Neural cell (in vitro differentiated cells): ENCODE data around the gene GRK1. TPM values are rescaled to one million over a fixed set of nuclear protein-coding genes. Genes with fewer than 3 reads are reported as not detected.

ENCODE experiments used
- H2AFZ ChIP-seq: fragments of 200-600, 300-800 bp; sonication (generic), shearing (Covaris generic); 2 replicates; pipeline ENCODE4 v1.6.0; 2014; ENCODE audit warnings: low read depth, mild to moderate bottlenecking, antibody characterized with exemption, low read length, moderate library complexity
- H3F3A ChIP-seq: fragments of 200-600 bp; shearing (Covaris generic); 2 replicates; pipeline ENCODE4 v1.6.1; 2016; ENCODE audit warnings: mild to moderate bottlenecking, moderate library complexity, mixed read lengths, antibody characterized with exemption, low read length; ENCODE audit not compliant: insufficient read depth, poor library complexity, severe bottlenecking
- H3K27ac ChIP-seq: fragments of 200-600, 300-800 bp; sonication (generic), shearing (Covaris generic); 2 replicates; pipeline ENCODE4 v1.5.1; 2014; ENCODE audit warnings: mild to moderate bottlenecking, low read length, moderate library complexity
- H3K27me3 ChIP-seq: fragments of 300-800, 200-600 bp; sonication (generic), shearing (Covaris generic); 2 replicates; pipeline ENCODE4 v1.6.0; 2014; ENCODE audit warnings: mild to moderate bottlenecking, low read depth, low read length, moderate library complexity; ENCODE audit not compliant: insufficient read depth
- H3K36me3 ChIP-seq: fragments of 300-800, 200-600 bp; sonication (generic), shearing (Covaris generic); 2 replicates; pipeline ENCODE4 v1.5.1; 2014; ENCODE audit warnings: mild to moderate bottlenecking, antibody characterized with exemption, low read length, moderate library complexity; ENCODE audit not compliant: insufficient read depth
- H3K4me2 ChIP-seq: fragments of 300-800, 200-600 bp; sonication (generic), shearing (Covaris generic); 2 replicates; pipeline ENCODE4 v1.6.0; 2014; ENCODE audit warnings: mild to moderate bottlenecking, low read length
- H3K4me3 ChIP-seq: fragments of 300-800, 200-600 bp; sonication (generic), shearing (Covaris generic); 2 replicates; pipeline ENCODE4 v1.5.1; 2014; ENCODE audit warnings: mild to moderate bottlenecking, low read length, moderate library complexity
- H3K79me2 ChIP-seq: fragments of 200-600 bp; shearing (Covaris generic); replicated peaks from 2 replicates; pipeline ENCODE4 v1.6.0; 2014; ENCODE audit warnings: mild to moderate bottlenecking, low read length, moderate library complexity; ENCODE audit not compliant: insufficient read depth
- H3K9ac ChIP-seq: fragments of 300-800, 200-600 bp; sonication (generic), shearing (Covaris generic); 2 replicates; pipeline ENCODE4 v1.6.1; 2016; ENCODE audit warnings: mild to moderate bottlenecking, low read length, mixed read lengths
- H3K9me2 ChIP-seq: fragments of 200-600 bp; shearing (Covaris generic); 2 replicates; pipeline ENCODE4 v1.6.1; 2016; ENCODE audit warnings: mild to moderate bottlenecking, low read length, mixed read lengths; ENCODE audit not compliant: insufficient read depth
- H3K9me3 ChIP-seq: fragments of 200-600, 300-800 bp; sonication (generic), shearing (Covaris generic); 2 replicates; pipeline ENCODE4 v1.6.1; 2016; ENCODE audit warnings: mild to moderate bottlenecking, mixed run types, low read length, moderate library complexity, mixed read lengths
- H4K20me1 ChIP-seq: fragments of 200-600 bp; shearing (Covaris generic); 2 replicates; pipeline ENCODE4 v1.6.1; 2016; ENCODE audit warnings: mild to moderate bottlenecking, mixed run types; ENCODE audit not compliant: insufficient read depth
- CTCF ChIP-seq: fragments of 450-650 bp; IDR thresholded peaks from 2 replicates; pipeline ENCODE4 v1.5.1; 2014; ENCODE audit warnings: antibody characterized with exemption, mild to moderate bottlenecking, moderate library complexity; ENCODE audit not compliant: poor library complexity, severe bottlenecking
- EP300 ChIP-seq: fragments of 450-650 bp; conservative IDR thresholded peaks from 2 replicates; pipeline ENCODE4 v1.6.1; 2014; ENCODE audit warnings: antibody characterized with exemption, mild to moderate bottlenecking, moderate library complexity; ENCODE audit not compliant: poor library complexity, severe bottlenecking
- EZH2 ChIP-seq: fragments of 200-600, 300-800 bp; shearing (Covaris generic), sonication (generic); IDR thresholded peaks from 2 replicates; pipeline ENCODE4 v1.6.1; 2014; ENCODE audit warnings: antibody characterized with exemption, low read length, borderline replicate concordance, mild to moderate bottlenecking; ENCODE audit not compliant: insufficient read depth, poor library complexity, severe bottlenecking
- MXI1 ChIP-seq: fragments of 450-650 bp; conservative IDR thresholded peaks from 2 replicates; pipeline ENCODE4 v1.6.1; 2014; ENCODE audit warnings: antibody characterized with exemption, mild to moderate bottlenecking; ENCODE audit not compliant: poor library complexity, severe bottlenecking
- POLR2AphosphoS5 ChIP-seq: IDR thresholded peaks from 2 replicates; pipeline ENCODE4 v1.6.1; 2012
- RAD21 ChIP-seq: fragments of 450-650 bp; conservative IDR thresholded peaks from 2 replicates; pipeline ENCODE4 v1.6.1; 2014; ENCODE audit warnings: antibody characterized with exemption, mild to moderate bottlenecking, moderate library complexity
- REST ChIP-seq: IDR thresholded peaks from 2 replicates; pipeline ENCODE4 v1.6.1; 2012; ENCODE audit warnings: borderline replicate concordance
- SMC3 ChIP-seq: fragments of 450-650 bp; conservative IDR thresholded peaks from 2 replicates; pipeline ENCODE4 v1.6.1; 2014; ENCODE audit warnings: antibody characterized with exemption, mild to moderate bottlenecking, moderate library complexity; ENCODE audit not compliant: poor library complexity
- TAF1 ChIP-seq: IDR thresholded peaks from 2 replicates; pipeline ENCODE4 v1.6.1; 2012; ENCODE audit warnings: low read depth
- polyA plus RNA-seq: library from polyadenylated mRNA; depleted of rRNA; stranded (reverse); fragments of >200 nt; gene quantifications from 2 replicates; pipeline ENCODE4 v1.2.3, GENCODE V29; 2014

GRK1 gene
- polyA plus RNA-seq, 1 donor from 2014 or later, result 0.06 TPM

- no peaks in the 10 kb centered on the region for H3K27me3 ChIP-seq
- H3K79me2 ChIP-seq, result no peaks in the 10 kb centered on the region
- H3F3A ChIP-seq, result no peaks in the 10 kb centered on the region
Observed at GRCh38 chr13:113740661-113741060, 73.6 kb downstream of the GRK1 start.

GRCh38 chr13:113741191-113741668 lies 74.2 kb downstream of the GRK1 start:
- Histone ChIP-seq H3K27ac (no peak overlapping the region), H3K9me2 (no peaks in the 10 kb centered on the region), H3K9me3 (no peaks in the 10 kb centered on the region), H3K27me3 (no peaks in the 10 kb centered on the region), H4K20me1 (no peaks in the 10 kb centered on the region), H3F3A (no peaks in the 10 kb centered on the region), H3K4me2 (no peak overlapping the region), H3K36me3 (no peaks in the 10 kb centered on the region), H2AFZ (no peak overlapping the region), H3K4me3 (no peak overlapping the region), H3K9ac (no peak overlapping the region), H3K79me2 (no peaks in the 10 kb centered on the region)
- no peak for TF ChIP-seq RAD21
- TF ChIP-seq SMC3, result no peak
- TF ChIP-seq MXI1, result no peak
- no peak for TF ChIP-seq TAF1
- TF ChIP-seq EP300, result no peak
- no peak for TF ChIP-seq CTCF
- no peak for TF ChIP-seq POLR2AphosphoS5

More at GRCh38 chr13:113740661-113741060, 73.6 kb downstream of the GRK1 start:
- Histone ChIP-seq H3K4me3 (no peak overlapping the region), H3K4me2 (no peak overlapping the region), H3K9ac (no peak overlapping the region), H3K36me3 (no peaks in the 10 kb centered on the region), H3K9me3 (no peaks in the 10 kb centered on the region), H3K27ac (no peak overlapping the region), H4K20me1 (no peaks in the 10 kb centered on the region), H2AFZ (no peak overlapping the region), H3K9me2 (no peaks in the 10 kb centered on the region)
- TF ChIP-seq CTCF (no peak), MXI1 (no peak), REST (no peak), POLR2AphosphoS5 (no peak), RAD21 (no peak), EZH2 (no peak), TAF1 (no peak), EP300 (no peak), SMC3 (no peak)
